GM19328 (cell line): ENCODE data around the gene ZGPAT.

Source experiments
- ATAC-seq: cut with Tn5 transposase; IDR thresholded peaks from one replicate; pipeline ENCODE4 v1.9.1; 2021; ENCODE audit warnings: mild to moderate bottlenecking, moderate library complexity; ENCODE audit not compliant: unreplicated experiment

ZGPAT gene

DNA sequence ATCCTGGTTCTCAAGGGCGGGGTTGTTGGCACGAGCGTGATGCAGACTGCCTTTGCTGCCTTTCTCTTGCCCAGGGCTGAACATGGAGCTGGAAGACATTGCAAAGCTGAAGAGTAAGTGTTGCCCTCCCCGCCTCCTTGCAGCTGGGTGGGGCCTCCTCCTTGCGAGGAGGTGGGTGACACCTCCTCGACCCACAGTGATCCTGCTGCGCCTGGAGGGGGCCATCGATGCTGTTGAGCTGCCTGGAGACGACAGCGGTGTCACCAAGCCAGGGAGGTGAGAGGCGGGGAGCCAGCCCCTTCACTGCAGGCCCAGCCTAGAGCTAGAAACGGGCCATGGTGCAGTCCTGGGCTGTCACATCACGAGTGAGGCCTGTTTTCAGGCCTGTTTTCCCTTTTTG lies 29.8 kb upstream of the ZGPAT start:
- ATAC-seq, result no peak

DNA sequence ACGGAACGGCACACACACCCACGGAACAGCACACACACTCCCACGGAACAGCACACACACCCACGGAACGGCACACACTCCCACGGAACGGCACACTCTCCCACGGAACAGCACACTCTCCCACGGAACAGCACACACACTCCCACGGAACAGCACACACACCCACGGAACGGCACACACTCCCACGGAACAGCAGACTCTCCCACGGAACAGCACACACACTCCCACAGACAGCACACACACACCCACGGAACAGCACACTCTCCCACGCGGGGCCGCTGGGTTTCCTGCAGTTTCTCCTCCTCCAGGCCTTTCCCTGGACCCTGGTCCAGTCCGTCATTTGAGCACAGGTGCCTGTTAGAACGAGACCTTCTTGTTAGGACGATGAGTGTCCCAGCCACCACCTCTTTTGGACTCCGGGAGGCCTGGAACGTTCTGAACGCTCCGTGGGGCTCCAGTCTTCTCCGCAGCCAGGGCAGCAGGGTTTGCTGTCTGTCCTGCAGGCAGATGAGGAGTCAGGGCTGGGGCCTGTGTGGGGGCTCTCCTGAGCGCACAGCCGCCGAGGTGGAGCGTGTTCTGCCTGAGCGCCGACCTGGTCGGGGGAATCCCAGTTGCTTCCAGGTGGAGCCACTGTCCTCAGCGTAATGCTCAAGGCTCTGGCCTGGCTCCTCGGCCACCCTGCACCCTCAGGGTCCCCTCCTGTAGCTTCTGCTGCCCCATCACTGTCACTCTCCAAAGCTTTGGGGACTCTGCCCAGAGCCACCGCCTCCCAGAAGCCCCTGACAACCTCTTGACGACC lies 29.0 kb upstream of the ZGPAT start:
- no peak for ATAC-seq

DNA sequence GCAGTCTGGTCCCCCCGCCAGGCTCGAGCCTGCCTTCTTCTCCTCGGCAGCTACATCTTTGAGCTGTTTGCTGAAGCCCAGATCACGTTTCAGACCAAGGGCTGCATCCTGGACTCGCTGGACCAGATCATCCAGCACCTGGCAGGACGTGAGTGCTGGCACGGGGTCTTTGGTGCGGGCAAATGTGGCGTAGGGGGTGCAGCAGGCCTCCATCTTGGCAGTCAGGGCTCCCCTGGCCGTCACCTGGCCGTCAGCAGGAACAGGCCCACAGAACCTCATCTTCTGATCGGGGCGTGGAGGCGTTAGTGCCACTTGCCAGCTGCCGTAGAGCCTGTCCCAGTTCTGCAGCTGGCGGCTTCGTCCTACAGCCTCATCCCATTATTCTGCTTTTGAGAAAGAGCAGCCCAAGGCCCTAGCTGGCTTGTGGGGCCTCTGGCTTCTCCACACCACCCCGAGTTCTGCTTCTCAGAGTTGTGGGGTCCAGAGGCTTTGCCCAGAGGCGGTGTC lies 28.0 kb upstream of the ZGPAT start:
- no peak for ATAC-seq

DNA sequence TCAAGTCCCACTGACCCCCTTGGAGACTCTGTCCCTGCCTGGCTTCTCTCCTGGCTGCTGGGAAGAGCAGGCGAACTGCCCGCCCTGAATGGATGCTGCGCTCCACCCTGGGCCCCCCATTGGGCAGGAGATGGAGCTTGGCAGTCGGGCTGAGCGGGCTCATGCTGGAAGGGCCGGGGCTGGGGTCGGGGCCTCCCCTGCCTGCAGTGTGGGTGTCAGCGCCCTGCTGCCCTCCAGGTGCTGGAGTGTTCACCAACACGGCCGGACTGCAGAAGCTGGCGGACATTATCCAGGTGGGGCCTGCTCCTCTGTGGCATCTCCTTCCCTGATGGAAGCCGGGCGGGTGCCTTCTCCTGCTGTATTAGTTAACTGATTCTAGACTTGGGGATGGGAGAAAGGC lies 27.4 kb upstream of the ZGPAT start:
- ATAC-seq, result no peak

DNA sequence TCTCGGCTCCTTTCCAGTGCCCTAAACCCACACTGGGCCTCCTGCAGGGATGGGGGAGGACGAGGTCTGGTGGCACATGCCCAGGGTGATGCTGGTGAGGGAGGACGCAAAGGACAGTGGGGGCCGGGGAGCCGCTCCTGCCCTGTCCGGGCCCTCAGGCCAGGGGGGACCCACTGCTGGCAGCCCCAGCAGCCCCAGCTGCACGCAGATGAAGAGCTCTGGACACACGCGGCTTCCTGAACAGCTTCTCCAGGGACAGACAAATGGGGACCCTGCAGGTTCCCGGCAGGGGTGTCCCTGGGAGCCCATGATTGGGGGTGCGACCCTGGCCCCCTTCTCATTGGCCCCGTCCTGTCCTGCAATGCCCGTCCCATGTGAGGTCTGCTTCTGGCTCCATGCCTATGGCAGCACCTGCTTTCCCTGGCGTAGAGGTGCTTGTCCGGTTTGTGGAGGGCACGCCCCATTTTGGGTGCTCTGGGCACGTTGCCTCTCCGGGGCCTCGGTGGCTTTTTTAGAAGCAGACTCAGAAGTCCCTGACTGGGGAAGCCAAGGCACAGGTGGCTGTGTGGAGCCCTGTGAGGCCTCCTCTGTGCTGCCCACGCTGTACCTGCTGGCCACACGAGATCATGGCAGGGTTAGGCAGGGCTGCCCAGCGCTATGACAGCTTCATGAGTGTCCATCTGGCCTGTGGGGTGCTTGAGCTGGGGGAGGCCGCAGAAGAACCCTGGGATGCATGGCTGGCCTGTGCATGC lies 26.8 kb upstream of the ZGPAT start:
- ATAC-seq, result no peak

DNA sequence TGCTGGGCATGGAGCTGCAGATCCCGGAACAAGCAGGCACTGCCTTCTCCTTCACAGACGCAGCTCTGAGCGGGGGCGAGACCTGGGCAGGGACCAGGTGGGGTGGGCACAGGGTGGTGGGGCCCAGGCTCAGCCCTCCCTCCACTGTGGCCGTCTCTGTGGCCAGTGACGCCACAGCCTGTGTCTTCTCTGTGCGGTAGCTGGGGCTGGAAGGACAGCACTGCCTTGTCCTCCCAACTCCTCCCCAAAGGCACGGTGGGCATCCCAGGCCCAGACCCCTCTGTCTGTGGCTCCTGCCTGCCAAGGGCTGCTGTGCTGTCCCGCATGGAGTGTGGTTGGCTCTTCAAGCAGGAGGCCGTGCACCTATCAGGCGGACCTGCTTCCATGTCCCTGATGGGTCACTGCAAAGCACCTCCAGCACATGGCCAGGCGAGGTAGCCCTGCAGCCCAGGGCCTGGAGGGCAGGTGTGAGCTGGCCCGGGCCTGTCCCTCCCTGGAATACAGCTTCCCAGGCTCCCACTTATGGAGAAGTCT lies 26.2 kb upstream of the ZGPAT start:
- ATAC-seq, result no peak

DNA sequence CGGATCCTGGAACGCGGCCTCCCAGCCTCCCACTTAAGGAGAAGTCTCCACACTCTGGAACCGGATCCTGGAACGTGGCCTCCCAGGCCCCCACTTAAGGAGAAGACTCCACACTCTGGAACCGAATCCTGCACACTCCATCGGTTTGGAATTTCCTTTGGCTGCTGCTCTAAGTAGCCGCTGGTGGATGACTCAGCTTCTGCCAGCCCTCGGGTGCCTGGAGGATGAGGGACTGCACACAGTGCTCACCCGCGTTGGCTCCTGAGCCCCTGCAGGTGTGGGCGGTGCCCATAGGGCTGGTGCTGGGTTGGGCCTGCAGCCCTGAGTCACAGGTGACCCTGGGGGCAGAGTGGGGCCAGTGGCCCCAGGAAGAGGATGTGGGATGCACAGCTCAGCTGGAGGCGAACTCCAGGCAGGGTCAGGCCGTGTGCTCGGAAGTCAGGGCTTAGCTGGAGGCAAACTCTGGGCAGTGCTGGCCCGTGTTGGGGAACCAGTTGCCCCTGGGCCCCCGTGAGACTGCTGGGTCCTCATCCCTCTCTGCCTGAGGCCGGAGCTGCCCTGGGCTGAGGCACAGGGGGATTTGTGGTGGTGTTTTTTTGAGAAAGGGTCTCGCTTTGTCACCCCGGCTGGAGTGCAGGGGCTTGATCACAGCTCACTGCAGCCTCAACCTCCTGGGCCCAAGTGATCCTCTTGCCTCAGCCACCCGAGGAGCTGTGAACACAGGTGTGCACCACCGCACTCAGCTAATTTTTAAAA lies 25.3 kb upstream of the ZGPAT start:
- ATAC-seq, result no peak

DNA sequence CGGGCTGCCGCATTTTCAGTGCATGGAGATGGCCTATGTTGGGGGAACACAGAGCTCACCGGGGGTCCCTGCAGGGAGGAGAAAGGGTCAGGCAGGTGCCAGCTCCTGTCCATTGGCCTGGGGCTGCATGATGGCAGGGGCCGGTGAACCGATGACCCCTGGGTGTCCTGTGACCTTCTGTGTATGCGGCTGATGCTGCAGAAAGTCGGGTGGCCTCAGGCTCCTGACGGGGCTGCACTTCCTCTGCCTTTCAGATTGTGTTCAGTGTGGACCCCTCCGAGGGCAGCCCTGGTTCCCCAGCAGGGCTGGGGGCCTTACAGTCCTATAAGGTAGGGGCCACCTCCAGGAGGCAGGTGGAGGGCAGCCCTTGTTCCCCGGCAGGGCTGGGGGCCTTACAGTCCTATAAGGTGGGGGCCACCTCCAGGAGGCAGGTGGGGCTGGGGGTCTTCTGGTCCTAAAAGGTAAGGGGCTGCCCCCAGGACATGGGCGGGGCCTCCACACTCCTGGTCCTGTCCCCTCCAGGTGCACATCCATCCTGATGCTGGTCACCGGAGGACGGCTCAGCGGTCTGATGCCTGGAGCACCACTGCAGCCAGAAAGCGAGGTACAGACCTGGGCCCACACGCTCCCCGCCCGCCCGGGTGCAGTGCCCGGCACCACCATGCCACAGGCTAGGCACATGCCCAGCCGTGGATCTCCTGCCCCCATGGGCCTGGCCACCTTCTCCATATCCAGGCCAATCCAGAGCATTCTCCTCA lies 22.4 kb upstream of the ZGPAT start:
- ATAC-seq, result no peak

DNA sequence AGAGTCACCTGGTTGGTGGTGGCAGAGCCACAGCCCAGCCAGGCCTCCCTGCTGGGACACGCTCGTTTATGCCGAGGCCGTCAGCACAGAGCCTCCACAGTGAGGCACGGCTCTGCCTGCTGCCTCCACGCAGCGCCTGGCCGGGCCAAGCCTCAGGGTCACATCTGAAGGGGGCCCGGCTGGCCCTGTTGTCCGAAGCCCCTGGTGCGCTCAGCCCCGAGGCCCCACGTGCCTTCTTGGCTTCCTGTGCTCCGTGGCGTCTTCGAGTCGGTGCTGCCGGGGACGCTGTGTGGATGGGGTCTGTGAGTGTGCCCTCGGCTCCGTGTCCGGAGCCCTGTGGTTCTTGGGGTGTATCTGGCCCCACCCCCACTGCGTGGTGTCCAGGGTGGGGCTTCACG lies 21.7 kb upstream of the ZGPAT start:
- ATAC-seq, result no peak

DNA sequence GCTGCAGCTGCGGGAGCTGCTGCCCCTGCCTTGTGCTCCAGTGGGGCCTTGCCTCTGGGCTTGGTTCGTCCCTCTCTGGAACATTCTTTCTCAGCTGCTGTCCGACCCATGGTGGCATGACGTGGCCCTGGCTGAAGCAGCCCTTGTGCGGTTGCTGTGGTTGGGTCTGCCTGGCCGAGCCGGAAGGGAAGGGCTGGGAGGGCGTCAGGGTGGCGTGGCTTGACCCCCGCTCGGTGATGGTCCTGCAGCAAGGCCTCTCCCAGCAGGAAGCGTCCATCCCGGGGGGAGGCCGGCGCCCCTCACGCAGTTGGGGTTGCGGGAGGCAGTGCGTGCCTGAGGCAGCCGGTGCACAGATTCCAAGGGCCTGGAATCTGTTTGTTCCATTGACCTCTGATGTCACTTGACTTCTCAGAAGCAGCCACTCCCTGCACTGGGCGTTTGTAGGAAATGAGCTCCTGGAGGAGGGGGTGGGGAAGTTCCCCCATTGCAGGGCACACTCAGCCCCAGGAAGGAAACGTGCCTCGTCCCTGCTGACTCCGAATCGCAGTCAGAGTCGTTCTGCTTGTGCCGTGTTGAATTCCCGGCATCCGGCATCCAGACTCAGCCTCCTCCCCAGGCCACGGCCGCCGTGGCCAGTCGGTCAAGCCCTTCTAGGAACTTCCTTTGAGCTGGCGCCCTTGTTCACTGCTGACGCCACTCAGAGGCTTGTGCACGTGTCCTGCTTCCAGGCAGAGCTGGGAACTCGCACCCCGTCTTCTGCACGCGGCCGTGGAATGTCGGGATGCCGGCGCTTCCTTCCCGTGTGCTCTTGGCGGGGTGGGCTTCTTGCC lies 21.1 kb upstream of the ZGPAT start:
- ATAC-seq, result no peak

DNA sequence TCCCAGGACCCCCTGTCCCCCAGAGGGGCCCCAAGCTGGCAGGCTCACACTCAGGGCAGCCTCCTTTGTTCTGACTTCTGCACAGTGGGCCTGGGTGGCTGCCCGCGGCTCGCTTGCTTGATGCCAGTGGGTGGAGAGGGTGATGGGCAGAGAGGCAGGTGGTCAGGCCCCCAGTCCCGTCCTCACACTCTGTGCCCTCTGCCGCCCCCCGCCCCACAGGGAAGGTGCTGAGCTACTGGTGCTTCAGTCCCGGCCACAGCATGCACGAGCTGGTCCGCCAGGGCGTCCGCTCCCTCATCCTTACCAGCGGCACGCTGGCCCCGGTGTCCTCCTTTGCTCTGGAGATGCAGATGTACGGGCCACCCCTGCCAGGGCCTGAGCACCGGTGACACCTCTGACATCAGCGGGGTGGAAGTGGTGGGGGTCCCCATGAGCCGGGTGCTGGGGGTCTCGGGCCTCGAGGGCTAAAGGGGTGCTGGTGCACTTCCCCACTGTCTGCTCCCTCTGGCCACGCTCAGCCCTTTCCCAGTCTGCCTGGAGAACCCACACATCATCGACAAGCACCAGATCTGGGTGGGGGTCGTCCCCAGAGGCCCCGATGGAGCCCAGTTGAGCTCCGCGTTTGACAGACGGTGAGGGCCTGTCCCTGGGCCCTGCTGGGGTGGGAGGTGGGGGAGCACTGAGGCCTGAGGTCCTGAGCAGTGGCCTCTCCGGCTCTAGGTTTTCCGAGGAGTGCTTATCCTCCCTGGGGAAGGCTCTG lies 20.2 kb upstream of the ZGPAT start:
- ATAC-seq, result no peak

DNA sequence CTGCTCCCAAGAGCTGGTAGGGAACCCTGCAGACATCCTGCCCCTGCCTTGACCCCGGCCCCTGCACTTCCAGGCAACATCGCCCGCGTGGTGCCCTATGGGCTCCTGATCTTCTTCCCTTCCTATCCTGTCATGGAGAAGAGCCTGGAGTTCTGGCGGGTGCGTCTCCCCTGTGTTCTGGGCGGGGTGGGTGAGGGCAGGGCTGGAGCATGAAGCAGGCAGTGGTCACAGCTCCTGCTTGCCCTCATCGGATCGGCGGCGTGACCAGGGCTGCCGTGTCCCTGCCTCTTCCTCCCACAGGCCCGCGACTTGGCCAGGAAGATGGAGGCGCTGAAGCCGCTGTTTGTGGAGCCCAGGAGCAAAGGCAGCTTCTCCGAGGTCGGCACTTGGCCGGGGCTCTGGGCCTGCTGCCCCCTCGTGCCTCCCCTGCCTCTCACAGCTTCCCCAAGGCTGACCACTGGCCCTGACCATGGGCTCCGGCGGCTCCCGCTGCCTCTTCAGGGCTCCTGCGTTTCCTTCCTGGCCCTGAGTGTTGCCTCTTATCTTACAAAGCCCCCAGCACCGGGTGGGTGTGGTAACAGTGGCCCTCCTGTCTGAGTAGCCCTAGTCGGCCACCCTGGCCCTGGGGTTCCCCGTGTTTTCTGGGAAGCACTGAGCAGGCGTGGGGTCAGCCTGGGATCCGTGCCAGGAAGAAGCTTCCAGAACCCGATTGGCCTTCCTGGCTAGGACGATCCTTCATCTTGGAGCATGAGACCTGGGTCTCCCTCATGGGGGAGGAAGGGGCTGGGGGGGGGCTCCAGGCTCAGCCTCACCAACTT lies 19.4 kb upstream of the ZGPAT start:
- no peak for ATAC-seq

DNA sequence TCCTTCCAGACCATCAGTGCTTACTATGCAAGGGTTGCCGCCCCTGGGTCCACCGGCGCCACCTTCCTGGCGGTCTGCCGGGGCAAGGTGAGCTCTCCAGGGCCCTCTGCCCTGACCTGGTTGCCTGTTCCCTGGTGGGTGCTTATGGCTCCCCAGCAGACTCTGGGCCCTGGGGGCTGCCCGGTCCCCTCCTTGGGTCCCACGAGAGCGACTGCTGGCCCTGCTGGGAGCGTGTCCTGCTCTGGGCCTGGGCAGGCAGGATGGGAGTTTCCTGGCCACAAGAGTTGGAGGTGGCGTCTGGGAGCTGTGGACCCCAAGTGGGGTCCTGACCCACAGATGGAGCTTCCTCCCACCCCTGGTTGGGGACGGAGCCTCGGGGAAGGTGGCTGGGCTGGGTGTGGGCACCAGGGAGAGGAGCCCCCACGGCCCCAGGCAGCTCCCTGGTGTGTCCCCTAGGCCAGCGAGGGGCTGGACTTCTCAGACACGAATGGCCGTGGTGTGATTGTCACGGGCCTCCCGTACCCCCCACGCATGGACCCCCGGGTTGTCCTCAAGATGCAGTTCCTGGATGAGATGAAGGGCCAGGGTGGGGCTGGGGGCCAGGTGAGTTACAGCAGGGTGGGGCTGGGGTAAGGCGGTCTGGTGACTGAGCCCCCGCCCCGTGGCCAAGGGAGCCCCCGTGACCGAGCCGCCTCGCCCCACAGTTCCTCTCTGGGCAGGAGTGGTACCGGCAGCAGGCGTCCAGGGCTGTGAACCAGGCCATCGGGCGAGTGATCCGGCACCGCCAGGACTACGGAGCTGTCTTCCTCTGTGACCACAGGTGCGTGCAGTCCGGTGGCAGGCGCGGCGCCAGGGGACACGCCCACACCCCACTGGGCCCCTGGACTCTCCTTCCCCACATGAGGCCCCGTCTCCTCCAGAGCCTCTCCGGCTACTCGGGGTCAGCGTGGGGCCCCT lies 18.5 kb upstream of the ZGPAT start:
- no peak for ATAC-seq

DNA sequence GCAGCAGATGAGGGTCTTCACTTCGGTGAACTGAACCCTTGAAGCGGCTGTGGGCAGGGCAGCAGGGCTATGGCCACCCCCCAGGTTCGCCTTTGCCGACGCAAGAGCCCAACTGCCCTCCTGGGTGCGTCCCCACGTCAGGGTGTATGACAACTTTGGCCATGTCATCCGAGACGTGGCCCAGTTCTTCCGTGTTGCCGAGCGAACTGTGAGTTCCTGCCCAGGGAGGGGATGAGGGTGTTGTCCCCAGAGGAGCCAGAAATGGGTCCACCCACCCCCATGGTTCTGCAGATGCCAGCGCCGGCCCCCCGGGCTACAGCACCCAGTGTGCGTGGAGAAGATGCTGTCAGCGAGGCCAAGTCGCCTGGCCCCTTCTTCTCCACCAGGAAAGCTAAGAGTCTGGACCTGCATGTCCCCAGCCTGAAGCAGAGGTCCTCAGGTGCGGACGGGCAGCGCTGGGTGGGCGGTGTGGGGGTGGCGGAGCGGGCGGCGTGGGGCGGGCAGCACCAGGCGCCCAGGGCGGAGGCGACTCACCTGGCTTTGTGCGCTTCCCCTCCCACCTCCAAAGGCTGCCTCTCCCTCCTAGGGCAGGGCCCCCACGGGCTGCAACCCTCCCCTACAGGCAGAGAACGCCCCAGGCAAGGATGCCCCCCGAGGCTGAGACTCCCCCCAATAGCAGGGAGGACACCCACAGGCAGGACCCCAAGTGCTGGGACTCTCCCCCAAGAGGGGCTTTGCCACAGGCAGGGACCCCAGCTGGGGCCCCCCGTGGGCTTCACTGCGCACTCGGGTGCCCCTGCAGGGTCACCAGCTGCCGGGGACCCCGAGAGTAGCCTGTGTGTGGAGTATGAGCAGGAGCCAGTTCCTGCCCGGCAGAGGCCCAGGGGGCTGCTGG lies 17.6 kb upstream of the ZGPAT start:
- no peak for ATAC-seq

DNA sequence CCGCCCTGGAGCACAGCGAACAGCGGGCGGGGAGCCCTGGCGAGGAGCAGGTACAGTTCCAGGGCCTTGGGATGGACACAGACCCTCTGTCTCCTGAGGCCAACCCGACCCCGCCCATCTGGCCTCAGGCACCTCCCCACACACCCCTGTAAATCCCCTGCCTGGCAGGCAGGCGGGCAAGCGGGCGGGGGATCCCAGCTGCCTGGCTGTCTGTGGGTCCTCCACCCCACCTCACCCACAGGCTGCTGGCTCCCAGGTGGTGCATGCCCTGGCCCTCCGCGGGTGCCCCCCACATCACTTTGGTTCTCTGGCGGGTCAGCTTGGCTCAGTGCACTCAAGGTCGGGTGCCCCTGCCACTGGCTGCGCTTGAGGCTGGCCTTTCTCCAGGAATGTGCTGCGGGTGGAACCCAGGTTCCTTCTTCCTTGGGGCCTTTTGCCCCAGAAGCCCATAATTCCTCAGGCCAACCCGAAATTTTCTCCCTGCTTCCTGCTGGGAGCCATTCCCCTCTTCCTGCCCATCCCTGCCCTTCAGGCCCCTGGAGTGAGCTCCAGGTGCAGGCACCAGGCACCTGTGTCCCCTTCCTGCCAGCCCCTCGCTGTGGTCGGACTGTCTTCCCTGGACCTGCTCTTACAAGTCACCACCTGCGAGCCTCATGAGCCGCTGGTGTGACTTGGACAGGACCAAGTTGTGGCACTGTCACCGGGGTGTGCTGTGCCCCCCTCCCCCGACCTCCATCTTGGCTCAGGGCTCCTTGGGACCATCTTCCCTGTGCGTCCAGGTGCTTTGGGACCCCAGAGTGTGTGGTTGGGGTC lies 16.7 kb upstream of the ZGPAT start:
- no peak for ATAC-seq
